Tibial nerve (tissue), 4 donors: Measurements from ENCODE around the gene ZCCHC2. TPM values are rescaled to one million over a fixed set of nuclear protein-coding genes. Genes with fewer than 3 reads are reported as not detected.

ENCODE experiments used
- DNase-seq, 2 donors: peaks; one replicate each; pipeline ENCODE4 v3.0.0-alpha.2; 2019; ENCODE audit warnings: low spot score in 2 of 2
- H3K27ac ChIP-seq, 4 donors: fragments of 200-600 bp; sonication (generic) in 3 of 4; one replicate each; pipeline ENCODE4 v1.5.1; 2017 to 2019; ENCODE audit warnings: mild to moderate bottlenecking in 1 of 4
- H3K27me3 ChIP-seq, 2 donors: fragments of 200-600 bp; sonication (generic) in 1 of 2; one replicate each; pipeline versions ENCODE4 v1.5.1 to v1.6.0; 2017 to 2019
- H3K36me3 ChIP-seq, 3 donors: fragments of 200-600 bp; sonication (generic); one replicate each; pipeline ENCODE4 v1.5.1; 2018 to 2019
- H3K4me1 ChIP-seq, 4 donors: fragments of 200-600 bp; sonication (generic) in 3 of 4; one replicate each; pipeline ENCODE4 v1.5.1; 2017 to 2019
- H3K4me3 ChIP-seq, 4 donors: fragments of 200-600 bp; sonication (generic) in 3 of 4; one replicate each; pipeline ENCODE4 v1.5.1; 2017 to 2019; ENCODE audit warnings: mild to moderate bottlenecking in 1 of 4, moderate library complexity in 1 of 4
- H3K9me3 ChIP-seq, 4 donors: fragments of 200-600 bp; sonication (generic) in 3 of 4; one replicate each; pipeline ENCODE4 v1.5.1; 2017 to 2019
- CTCF ChIP-seq, 5 experiments: fragments of 200-600 bp in 3 of 5; fragments of 450-650 bp in 2 of 5; sonication (generic) in 3 of 5; IDR thresholded peaks; one replicate each; pipeline ENCODE4 v1.5.1; 2016 to 2019; ENCODE audit warnings: antibody characterized with exemption in 5 of 5, mild to moderate bottlenecking in 3 of 5, moderate library complexity in 2 of 5
- EP300 ChIP-seq, 2 donors: sonication (generic); formaldehyde crosslinking; IDR thresholded peaks; one replicate each; pipeline ENCODE4 v1.6.1; 2017; ENCODE audit warnings: antibody characterized with exemption in 2 of 2, mild to moderate bottlenecking in 1 of 2
- POLR2A ChIP-seq, 2 donors: fragments of 450-650 bp; IDR thresholded peaks; one replicate each; pipeline ENCODE4 v1.6.1; 2017; ENCODE audit warnings: antibody characterized with exemption in 2 of 2, mild to moderate bottlenecking in 2 of 2, moderate library complexity in 2 of 2
- WGBS, 2 donors: methylation state at CpG; one replicate each; pipeline ENCODE4 v1.1.5; 2018; 5-methylcytosine and 5-hydroxymethylcytosine counted together
- total RNA-seq, 4 donors: library from RNA; depleted of rRNA; stranded (reverse); fragments of >200 nt; gene quantifications; one replicate each; pipeline ENCODE4 v1.1.0, GENCODE V29; 2016

Gene ZCCHC2
- total RNA-seq, 4 donors from 2014 or later, result 32.4 to 49.4 (median 38.4) TPM

- H3K4me1 ChIP-seq, result peaks cover 0 to 3% (median 0%) of the 10 kb centered on the region in 4 donors
- DNase-seq, result no peak
- H3K36me3 ChIP-seq, result no peaks in the 10 kb centered on the region
- no peak overlapping the region for H3K4me3 ChIP-seq
- TF ChIP-seq CTCF (IDR thresholded peaks at IDR 0.05) (no peak), EP300 (IDR thresholded peaks at IDR 0.05) (no peak), POLR2A (IDR thresholded peaks at IDR 0.05) (no peak)
- H3K27ac ChIP-seq, result no peak overlapping the region
- 74 to 85% methylated on average over 2 of the region's 2 CpGs for WGBS, 2 donors
- H3K27me3 ChIP-seq, result no peaks in the 10 kb centered on the region
- H3K9me3 ChIP-seq, result peaks cover 0 to 47% (median 12%) of the 10 kb centered on the region in 4 donors
Measured at GRCh38 chr18:62510789-62511188, 12.0 kb upstream of the ZCCHC2 start.

- Histone ChIP-seq H3K4me1 (no peaks in the 10 kb centered on the region), H3K27me3 (no peaks in the 10 kb centered on the region), H3K27ac (no peak overlapping the region), H3K36me3 (no peaks in the 10 kb centered on the region), H3K4me3 (no peak overlapping the region), H3K9me3 (peaks cover 0 to 47% (median 12%) of the 10 kb centered on the region in 4 donors)
- no peak for DNase-seq
- TF ChIP-seq CTCF (IDR thresholded peaks at IDR 0.05) (no peak), POLR2A (IDR thresholded peaks at IDR 0.05) (no peak), EP300 (IDR thresholded peaks at IDR 0.05) (no peak)
- WGBS, 2 donors, result 83 to 87% methylated on average over 1 of the region's 1 CpG
Measured at GRCh38 chr18:62512532-62512931, 10.3 kb upstream of the ZCCHC2 start.

- Histone ChIP-seq H3K4me3 (no peak overlapping the region), H3K36me3 (no peaks in the 10 kb centered on the region), H3K27ac (no peak overlapping the region), H3K4me1 (no peaks in the 10 kb centered on the region), H3K27me3 (no peaks in the 10 kb centered on the region), H3K9me3 (peaks cover 0 to 47% (median 12%) of the 10 kb centered on the region in 4 donors)
- DNase-seq, result no peak
- TF ChIP-seq CTCF (IDR thresholded peaks at IDR 0.05), result no peak
- WGBS, 2 donors, result 81 to 84% methylated on average over 2 of the region's 2 CpGs
Measured at GRCh38 chr18:62512996-62513395, 9.8 kb upstream of the ZCCHC2 start.

- no peak for DNase-seq
- Histone ChIP-seq H3K27me3 (no peaks in the 10 kb centered on the region), H3K9me3 (peaks cover 0 to 47% (median 12%) of the 10 kb centered on the region in 4 donors), H3K4me1 (no peaks in the 10 kb centered on the region), H3K4me3 (no peak overlapping the region), H3K27ac (no peak overlapping the region), H3K36me3 (no peaks in the 10 kb centered on the region)
- TF ChIP-seq EP300 (IDR thresholded peaks at IDR 0.05), result no peak
- TF ChIP-seq POLR2A (IDR thresholded peaks at IDR 0.05), result no peak
- no peak for TF ChIP-seq CTCF (IDR thresholded peaks at IDR 0.05)
Measured at GRCh38 chr18:62514570-62514969, 8.3 kb upstream of the ZCCHC2 start.

- DNase-seq, result no peak
- Histone ChIP-seq H3K4me3 (no peak overlapping the region), H3K36me3 (no peaks in the 10 kb centered on the region), H3K27ac (no peak overlapping the region), H3K4me1 (peaks cover 0 to 2% (median 0%) of the 10 kb centered on the region in 4 donors), H3K27me3 (no peaks in the 10 kb centered on the region), H3K9me3 (peaks cover 0 to 42% (median 12%) of the 10 kb centered on the region in 4 donors)
- 81 to 91% methylated on average over 1 of the region's 1 CpG for WGBS, 2 donors
- TF ChIP-seq POLR2A (IDR thresholded peaks at IDR 0.05) (no peak), EP300 (IDR thresholded peaks at IDR 0.05) (no peak), CTCF (IDR thresholded peaks at IDR 0.05) (no peak)
Measured at GRCh38 chr18:62516242-62516641, 6.6 kb upstream of the ZCCHC2 start.
